SK-N-SH (cell line): ENCODE results near the gene TMEM132D. TPM values are rescaled to one million over a fixed set of nuclear protein-coding genes. Genes with fewer than 3 reads are reported as not detected.

Source experiments
- CTCF ChIA-PET: fragments of 300-600, 350-600 bp; formaldehyde crosslinking; extraction: SDS; loops from one replicate; lab custom pipeline; 2021; lab: Yijun Ruan, JAX
- POLR2A ChIA-PET: fragments of 350-600 bp; sonication (Branson Sonifier 250); formaldehyde crosslinking; extraction: SDS; loops from one replicate; lab custom pipeline; 2020; ENCODE audit warnings: antibody characterized with exemption, inconsistent platforms; lab: Yijun Ruan, JAX
- DNase-seq: peaks from one replicate; pipeline ENCODE4 v3.0.0; 2012
- H2AFZ ChIP-seq: fragments of 200-600 bp; sonication (generic); 2 replicates; pipeline ENCODE4 v1.8.1; 2016; ENCODE audit warnings: antibody characterized with exemption, mild to moderate bottlenecking, low read depth
- H3F3A ChIP-seq: fragments of 200-600 bp; sonication (generic); replicated peaks from 2 replicates; pipeline ENCODE3; 2016; ENCODE audit warnings: antibody characterized with exemption, mild to moderate bottlenecking; ENCODE audit not compliant: insufficient read depth
- H3K27ac ChIP-seq, 2 experiments: fragments of 200-500 bp in 1 of 2; fragments of 200-600 bp in 1 of 2; sonication (Bioruptor generic) in 1 of 2; sonication (generic), shearing (Covaris generic) in 1 of 2; 2 replicates each; pipeline versions ENCODE4 v1.5.1 to v1.6.1; 2014 to 2016; ENCODE audit warnings: low read depth in 2 of 2, inconsistent platforms in 1 of 2, low read length in 1 of 2, mild to moderate bottlenecking in 1 of 2, mixed read lengths in 1 of 2
- H3K27me3 ChIP-seq: fragments of 200-600 bp; sonication (generic), shearing (Covaris generic); 2 replicates; pipeline ENCODE4 v1.6.1; 2016; ENCODE audit warnings: mixed run types; ENCODE audit not compliant: insufficient read depth
- H3K36me3 ChIP-seq, 2 experiments: fragments of 200-500 bp in 1 of 2; fragments of 200-600 bp in 1 of 2; sonication (Bioruptor generic) in 1 of 2; sonication (generic) in 1 of 2; replicated peaks in 1 of 2; 2 replicates each; pipeline versions ENCODE3 to v1.5.1; 2014 to 2016; ENCODE audit warnings: low read length in 1 of 2, mild to moderate bottlenecking in 1 of 2; ENCODE audit not compliant: insufficient read depth in 2 of 2, control insufficient read depth in 1 of 2
- H3K4me1 ChIP-seq, 2 experiments: fragments of 200-500 bp in 1 of 2; fragments of 200-600 bp in 1 of 2; sonication (Bioruptor generic) in 1 of 2; sonication (generic), shearing (Covaris generic) in 1 of 2; 2 replicates each; pipeline versions ENCODE4 v1.5.1 to v1.6.1; 2014 to 2016; ENCODE audit warnings: low read depth in 1 of 2, low read length in 1 of 2, mixed run types in 1 of 2; ENCODE audit not compliant: insufficient read depth in 2 of 2, control insufficient read depth in 1 of 2
- H3K4me2 ChIP-seq: fragments of 200-600 bp; sonication (generic), shearing (Covaris generic); 2 replicates; pipeline ENCODE4 v1.6.1; 2017; ENCODE audit warnings: mixed run types
- H3K4me3 ChIP-seq, 2 experiments: fragments of 200-500 bp in 1 of 2; fragments of 200-600 bp in 1 of 2; sonication (Bioruptor generic) in 1 of 2; sonication (generic), shearing (Covaris generic) in 1 of 2; 2 replicates each; pipeline versions ENCODE4 v1.5.1 to v1.8.1; 2014 to 2016; ENCODE audit warnings: low read depth in 2 of 2, inconsistent platforms in 1 of 2, low read length in 1 of 2, mild to moderate bottlenecking in 1 of 2, mixed read lengths in 1 of 2, moderate library complexity in 1 of 2
- H3K79me2 ChIP-seq: fragments of 200-600 bp; sonication (generic); 2 replicates; pipeline ENCODE4 v1.8.1; 2017; ENCODE audit warnings: mild to moderate bottlenecking; ENCODE audit not compliant: insufficient read depth
- H3K9ac ChIP-seq: fragments of 200-600 bp; sonication (generic); 2 replicates; pipeline ENCODE4 v1.6.1; 2017; ENCODE audit warnings: mixed run types
- H3K9me2 ChIP-seq: fragments of 200-600 bp; sonication (generic); 2 replicates; pipeline ENCODE4 v1.6.1; 2017; ENCODE audit warnings: mixed run types
- H3K9me3 ChIP-seq: fragments of 200-600 bp; sonication (generic); 2 replicates; pipeline ENCODE4 v1.6.1; 2017; ENCODE audit warnings: mixed run types, mild to moderate bottlenecking, moderate library complexity
- H4K20me1 ChIP-seq: fragments of 200-600 bp; sonication (generic); 2 replicates; pipeline ENCODE4 v1.6.1; 2017; ENCODE audit warnings: mild to moderate bottlenecking, mixed run types; ENCODE audit not compliant: insufficient read depth
- CHD2 ChIP-seq: fragments of 150-350 bp; IDR thresholded peaks from 2 replicates; pipeline ENCODE4 v1.6.1; 2018; ENCODE audit warnings: low read length; ENCODE audit not compliant: partially characterized antibody
- EZH2phosphoT487 ChIP-seq: fragments of 200-600 bp; sonication (generic); IDR thresholded peaks from 2 replicates; pipeline ENCODE4 v1.6.1; 2017; ENCODE audit warnings: low read depth, mixed run types, mild to moderate bottlenecking, antibody characterized with exemption, moderate library complexity, borderline replicate concordance
- FOXJ3 ChIP-seq: sonication (generic); formaldehyde crosslinking; IDR thresholded peaks from 2 replicates; pipeline ENCODE4 v1.5.1; 2020; ENCODE audit warnings: mild to moderate bottlenecking, missing genetic modification reagents
- FOXM1 ChIP-seq: IDR thresholded peaks from 2 replicates; pipeline ENCODE4 v1.4.0; 2012; ENCODE audit warnings: low read depth, mild to moderate bottlenecking
- GABPA ChIP-seq: IDR thresholded peaks from 2 replicates; pipeline ENCODE4 v1.4.0; 2012; ENCODE audit warnings: low read depth, mild to moderate bottlenecking
- GATA2 ChIP-seq: sonication (generic); formaldehyde crosslinking; IDR thresholded peaks from 2 replicates; pipeline ENCODE4 v1.5.0; 2020; ENCODE audit warnings: mild to moderate bottlenecking, missing genetic modification reagents
- IRF3 ChIP-seq: fragments of 150-350 bp; IDR thresholded peaks from 2 replicates; pipeline ENCODE4 v1.6.1; 2016; ENCODE audit warnings: mild to moderate bottlenecking, low read depth, low read length
- JUND ChIP-seq: IDR thresholded peaks from 2 replicates; pipeline ENCODE4 v1.4.0; 2012
- MEF2A ChIP-seq: IDR thresholded peaks from 2 replicates; pipeline ENCODE4 v1.4.0; 2012; ENCODE audit warnings: low read depth, borderline replicate concordance
- MXI1 ChIP-seq: IDR thresholded peaks from 2 replicates; pipeline ENCODE4 v1.6.1; 2012; ENCODE audit warnings: mild to moderate bottlenecking, low read depth, low read length, improper control_type of control experiment
- NRF1 ChIP-seq: IDR thresholded peaks from 2 replicates; pipeline ENCODE4 v1.6.1; 2012; ENCODE audit warnings: low read depth, mild to moderate bottlenecking, low read length
- RAD21 ChIP-seq: IDR thresholded peaks from 2 replicates; pipeline ENCODE4 v1.6.1; 2012; ENCODE audit warnings: mild to moderate bottlenecking, low read length
- RCOR1 ChIP-seq: fragments of 150-350 bp; IDR thresholded peaks from 2 replicates; pipeline ENCODE4 v1.6.1; 2017; ENCODE audit warnings: antibody characterized with exemption, low read length
- RFX5 ChIP-seq: IDR thresholded peaks from 2 replicates; pipeline ENCODE4 v1.6.1; 2012; ENCODE audit warnings: mild to moderate bottlenecking, improper control_type of control experiment, low read length
- RXRA ChIP-seq: IDR thresholded peaks from 2 replicates; pipeline ENCODE4 v1.4.0; 2012; ENCODE audit warnings: low read depth, mild to moderate bottlenecking, borderline replicate concordance
- SIN3A ChIP-seq: IDR thresholded peaks from 2 replicates; pipeline ENCODE4 v1.6.1; 2012; ENCODE audit warnings: low read depth, mild to moderate bottlenecking, low read length, moderate library complexity, borderline replicate concordance
- SMC3 ChIP-seq: IDR thresholded peaks from 2 replicates; pipeline ENCODE4 v1.6.1; 2012; ENCODE audit warnings: low read depth, low read length, improper control_type of control experiment
- TCF12 ChIP-seq: IDR thresholded peaks from 2 replicates; pipeline ENCODE4 v1.4.0; 2012
- TEAD4 ChIP-seq: IDR thresholded peaks from 2 replicates; pipeline ENCODE4 v1.4.0; 2012; ENCODE audit warnings: mild to moderate bottlenecking, borderline replicate concordance; ENCODE audit not compliant: insufficient read depth
- YY1 ChIP-seq: IDR thresholded peaks from 2 replicates; pipeline ENCODE4 v1.4.0; 2012; ENCODE audit warnings: low read depth, mild to moderate bottlenecking
- WGBS: methylation state at CpG from one replicate; pipeline ENCODE4 v1.1.6; 2017; ENCODE audit warnings: low lambda C conversion rate; 5-methylcytosine and 5-hydroxymethylcytosine counted together
- polyA plus RNA-seq, 3 experiments: library from polyadenylated mRNA; depleted of rRNA; stranded (reverse); fragments of >200 nt; gene quantifications; 2 replicates each; pipeline ENCODE4 v1.2.3, GENCODE V29; 2012
- TF ChIP-seq, protein P1 (sequence below): IDR thresholded peaks from 2 replicates; pipeline ENCODE4 v1.4.0; 2012; ENCODE audit warnings: low read depth, borderline replicate concordance
- TF ChIP-seq, protein P2 (sequence below): fragments of 200-600 bp; sonication (generic); IDR thresholded peaks from 2 replicates; pipeline ENCODE4 v1.6.1; 2017; ENCODE audit warnings: antibody characterized with exemption, mild to moderate bottlenecking, moderate library complexity
- TF ChIP-seq, protein P3 (sequence below): IDR thresholded peaks from 2 replicates; pipeline ENCODE4; 2012

The TMEM132D gene
- polyA plus RNA-seq, 1 of the 3 experiments (the other 2 are of a cell fraction): not detected

GRCh38 chr12:129617849-129618248 is 286.0 kb downstream of the TMEM132D start:
- no peak for TF ChIP-seq GATA2 (CRISPR knock-in tag)
- TF ChIP-seq TCF12: no peak
- TF ChIP-seq EZH2phosphoT487: no peak
- TF ChIP-seq GABPA: no peak
- TF ChIP-seq, protein P1, sequence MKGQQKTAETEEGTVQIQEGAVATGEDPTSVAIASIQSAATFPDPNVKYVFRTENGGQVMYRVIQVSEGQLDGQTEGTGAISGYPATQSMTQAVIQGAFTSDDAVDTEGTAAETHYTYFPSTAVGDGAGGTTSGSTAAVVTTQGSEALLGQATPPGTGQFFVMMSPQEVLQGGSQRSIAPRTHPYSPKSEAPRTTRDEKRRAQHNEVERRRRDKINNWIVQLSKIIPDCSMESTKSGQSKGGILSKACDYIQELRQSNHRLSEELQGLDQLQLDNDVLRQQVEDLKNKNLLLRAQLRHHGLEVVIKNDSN: no peak
- no peak for TF ChIP-seq JUND
- no peak for TF ChIP-seq IRF3
- no peak for TF ChIP-seq TEAD4
- ChIA-PET POLR2A (no interaction called here), CTCF (no interaction called here)
- Histone ChIP-seq H3F3A (no peaks in the 10 kb centered on the region), H3K79me2 (no peaks in the 10 kb centered on the region), H3K27me3 (no peaks in the 10 kb centered on the region), H3K4me2 (no peak overlapping the region), H3K9me2 (no peaks in the 10 kb centered on the region), H3K4me3 (no peak overlapping the region), H3K36me3 (no peaks in the 10 kb centered on the region), H4K20me1 (no peaks in the 10 kb centered on the region), H3K4me1 (no peaks in the 10 kb centered on the region), H2AFZ (no peak overlapping the region), H3K9ac (no peak overlapping the region), H3K9me3 (no peaks in the 10 kb centered on the region), H3K27ac (no peak overlapping the region)
- 37% methylated on average over 7 of the region's 7 CpGs for WGBS
- no peak for DNase-seq

- Histone ChIP-seq H3K79me2 (no peaks in the 10 kb centered on the region), H3K4me3 (no peak overlapping the region), H3K9ac (no peak overlapping the region), H3K36me3 (no peaks in the 10 kb centered on the region), H3K4me2 (no peak overlapping the region), H3K27ac (no peak overlapping the region), H3K4me1 (no peaks in the 10 kb centered on the region), H4K20me1 (no peaks in the 10 kb centered on the region), H2AFZ (no peak overlapping the region), H3K27me3 (no peaks in the 10 kb centered on the region), H3F3A (no peaks in the 10 kb centered on the region), H3K9me2 (no peaks in the 10 kb centered on the region), H3K9me3 (no peaks in the 10 kb centered on the region)
- no peak for DNase-seq
- POLR2A ChIA-PET: no interaction called here
- TF ChIP-seq SMC3 (no peak), MXI1 (no peak), SIN3A (no peak), MEF2A (no peak), FOXM1 (no peak), CHD2 (no peak), RAD21 (no peak), EZH2phosphoT487 (no peak), YY1 (no peak), JUND (no peak), RXRA (no peak), NRF1 (no peak), RFX5 (no peak), RCOR1 (no peak), FOXJ3 (no peak)
- TF ChIP-seq, protein P2, sequence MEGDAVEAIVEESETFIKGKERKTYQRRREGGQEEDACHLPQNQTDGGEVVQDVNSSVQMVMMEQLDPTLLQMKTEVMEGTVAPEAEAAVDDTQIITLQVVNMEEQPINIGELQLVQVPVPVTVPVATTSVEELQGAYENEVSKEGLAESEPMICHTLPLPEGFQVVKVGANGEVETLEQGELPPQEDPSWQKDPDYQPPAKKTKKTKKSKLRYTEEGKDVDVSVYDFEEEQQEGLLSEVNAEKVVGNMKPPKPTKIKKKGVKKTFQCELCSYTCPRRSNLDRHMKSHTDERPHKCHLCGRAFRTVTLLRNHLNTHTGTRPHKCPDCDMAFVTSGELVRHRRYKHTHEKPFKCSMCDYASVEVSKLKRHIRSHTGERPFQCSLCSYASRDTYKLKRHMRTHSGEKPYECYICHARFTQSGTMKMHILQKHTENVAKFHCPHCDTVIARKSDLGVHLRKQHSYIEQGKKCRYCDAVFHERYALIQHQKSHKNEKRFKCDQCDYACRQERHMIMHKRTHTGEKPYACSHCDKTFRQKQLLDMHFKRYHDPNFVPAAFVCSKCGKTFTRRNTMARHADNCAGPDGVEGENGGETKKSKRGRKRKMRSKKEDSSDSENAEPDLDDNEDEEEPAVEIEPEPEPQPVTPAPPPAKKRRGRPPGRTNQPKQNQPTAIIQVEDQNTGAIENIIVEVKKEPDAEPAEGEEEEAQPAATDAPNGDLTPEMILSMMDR: no peak
- TF ChIP-seq, protein P3, sequence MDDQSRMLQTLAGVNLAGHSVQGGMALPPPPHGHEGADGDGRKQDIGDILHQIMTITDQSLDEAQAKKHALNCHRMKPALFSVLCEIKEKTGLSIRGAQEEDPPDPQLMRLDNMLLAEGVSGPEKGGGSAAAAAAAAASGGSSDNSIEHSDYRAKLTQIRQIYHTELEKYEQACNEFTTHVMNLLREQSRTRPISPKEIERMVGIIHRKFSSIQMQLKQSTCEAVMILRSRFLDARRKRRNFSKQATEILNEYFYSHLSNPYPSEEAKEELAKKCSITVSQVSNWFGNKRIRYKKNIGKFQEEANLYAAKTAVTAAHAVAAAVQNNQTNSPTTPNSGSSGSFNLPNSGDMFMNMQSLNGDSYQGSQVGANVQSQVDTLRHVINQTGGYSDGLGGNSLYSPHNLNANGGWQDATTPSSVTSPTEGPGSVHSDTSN: no peak
- WGBS: 27% methylated on average over 5 of the region's 5 CpGs
- CTCF ChIA-PET: no interaction called here
Measured at GRCh38 chr12:129615001-129615400, 288.8 kb downstream of the TMEM132D start.
